GM12864 (cell line): Measurements from ENCODE around the gene ATP5ME.

Experiments
- DNase-seq: peaks from one replicate; pipeline ENCODE4 v3.0.0-alpha.2; 2011; ENCODE audit warnings: low read depth
- H3K4me3 ChIP-seq: 2 replicates; pipeline ENCODE4 v1.5.1; 2011; ENCODE audit warnings: mild to moderate bottlenecking, low read depth, low read length, control low read depth
- TF ChIP-seq, protein P1 (sequence below): IDR thresholded peaks from 2 replicates; pipeline ENCODE4 v1.5.1; 2011; ENCODE audit warnings: low read depth, mild to moderate bottlenecking, moderate library complexity, low read length, control low read depth, inconsistent platforms; ENCODE audit errors: missing control alignments

Gene ATP5ME

DNA sequence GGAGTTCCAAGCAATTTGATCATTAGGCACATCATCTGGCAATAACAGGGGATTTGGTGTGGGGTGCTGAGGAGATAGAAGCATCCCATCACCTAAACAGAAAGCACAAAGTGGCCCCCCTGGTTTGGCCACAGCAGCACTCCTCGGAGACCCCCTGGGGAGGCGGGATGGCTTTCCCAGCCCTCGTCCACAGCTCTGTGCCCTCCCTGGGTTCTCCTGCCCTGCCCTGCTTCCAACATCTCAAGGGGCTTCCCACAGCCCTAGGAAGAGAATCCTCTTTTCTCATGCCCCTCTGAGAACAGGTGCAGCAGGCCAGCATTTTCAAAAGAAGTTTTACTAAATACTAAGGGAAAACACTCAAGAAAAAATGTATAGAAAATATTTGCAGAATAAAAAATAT lies 12.8 kb downstream of the ATP5ME start:
- TF ChIP-seq, protein P1, sequence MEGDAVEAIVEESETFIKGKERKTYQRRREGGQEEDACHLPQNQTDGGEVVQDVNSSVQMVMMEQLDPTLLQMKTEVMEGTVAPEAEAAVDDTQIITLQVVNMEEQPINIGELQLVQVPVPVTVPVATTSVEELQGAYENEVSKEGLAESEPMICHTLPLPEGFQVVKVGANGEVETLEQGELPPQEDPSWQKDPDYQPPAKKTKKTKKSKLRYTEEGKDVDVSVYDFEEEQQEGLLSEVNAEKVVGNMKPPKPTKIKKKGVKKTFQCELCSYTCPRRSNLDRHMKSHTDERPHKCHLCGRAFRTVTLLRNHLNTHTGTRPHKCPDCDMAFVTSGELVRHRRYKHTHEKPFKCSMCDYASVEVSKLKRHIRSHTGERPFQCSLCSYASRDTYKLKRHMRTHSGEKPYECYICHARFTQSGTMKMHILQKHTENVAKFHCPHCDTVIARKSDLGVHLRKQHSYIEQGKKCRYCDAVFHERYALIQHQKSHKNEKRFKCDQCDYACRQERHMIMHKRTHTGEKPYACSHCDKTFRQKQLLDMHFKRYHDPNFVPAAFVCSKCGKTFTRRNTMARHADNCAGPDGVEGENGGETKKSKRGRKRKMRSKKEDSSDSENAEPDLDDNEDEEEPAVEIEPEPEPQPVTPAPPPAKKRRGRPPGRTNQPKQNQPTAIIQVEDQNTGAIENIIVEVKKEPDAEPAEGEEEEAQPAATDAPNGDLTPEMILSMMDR: no peak
- no peak overlapping the region for H3K4me3 ChIP-seq
- no peak for DNase-seq

DNA sequence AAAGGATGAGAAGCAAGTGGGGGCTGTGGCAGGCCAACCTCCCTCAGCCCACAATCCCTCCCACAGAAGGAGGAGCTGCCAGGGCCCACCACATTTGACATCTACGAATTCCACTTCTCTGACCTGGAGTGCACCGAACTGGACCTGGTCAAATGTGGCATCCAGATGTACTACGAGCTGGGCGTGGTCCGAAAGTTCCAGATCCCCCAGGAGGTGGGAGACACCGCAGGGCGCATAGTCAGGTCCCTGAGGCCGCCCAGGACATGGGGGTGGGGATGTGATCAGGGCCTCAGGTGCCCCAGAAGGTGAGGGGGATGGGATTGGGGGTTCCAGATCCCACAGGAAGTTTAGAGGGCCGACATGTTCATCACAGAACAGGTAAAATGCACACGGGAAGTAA lies 13.7 kb downstream of the ATP5ME start:
- DNase-seq: no peak
- H3K4me3 ChIP-seq: no peak overlapping the region
- TF ChIP-seq, protein P1: no peak

DNA sequence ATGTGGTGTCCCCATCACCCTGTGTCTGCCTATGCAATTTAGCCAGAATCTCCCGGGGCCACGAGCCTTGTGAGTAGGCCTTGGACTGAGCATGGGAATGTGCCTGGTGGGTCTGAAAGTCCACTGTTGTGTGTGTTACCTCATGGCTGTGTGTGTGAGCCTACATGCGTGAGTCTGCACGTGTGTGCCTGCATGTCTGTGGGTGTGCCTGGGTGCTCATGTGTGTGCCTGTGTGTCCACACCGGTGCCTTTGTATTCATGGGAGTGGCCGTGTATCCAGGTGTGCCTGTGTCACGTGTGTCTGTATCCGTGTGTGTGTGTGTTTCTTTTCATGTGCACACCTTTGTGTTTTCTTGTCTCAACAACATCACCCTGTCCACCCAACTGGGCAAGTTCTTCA lies 14.2 kb downstream of the ATP5ME start:
- DNase-seq: no peak
- H3K4me3 ChIP-seq: no peak overlapping the region
- TF ChIP-seq, protein P1: no peak

DNA sequence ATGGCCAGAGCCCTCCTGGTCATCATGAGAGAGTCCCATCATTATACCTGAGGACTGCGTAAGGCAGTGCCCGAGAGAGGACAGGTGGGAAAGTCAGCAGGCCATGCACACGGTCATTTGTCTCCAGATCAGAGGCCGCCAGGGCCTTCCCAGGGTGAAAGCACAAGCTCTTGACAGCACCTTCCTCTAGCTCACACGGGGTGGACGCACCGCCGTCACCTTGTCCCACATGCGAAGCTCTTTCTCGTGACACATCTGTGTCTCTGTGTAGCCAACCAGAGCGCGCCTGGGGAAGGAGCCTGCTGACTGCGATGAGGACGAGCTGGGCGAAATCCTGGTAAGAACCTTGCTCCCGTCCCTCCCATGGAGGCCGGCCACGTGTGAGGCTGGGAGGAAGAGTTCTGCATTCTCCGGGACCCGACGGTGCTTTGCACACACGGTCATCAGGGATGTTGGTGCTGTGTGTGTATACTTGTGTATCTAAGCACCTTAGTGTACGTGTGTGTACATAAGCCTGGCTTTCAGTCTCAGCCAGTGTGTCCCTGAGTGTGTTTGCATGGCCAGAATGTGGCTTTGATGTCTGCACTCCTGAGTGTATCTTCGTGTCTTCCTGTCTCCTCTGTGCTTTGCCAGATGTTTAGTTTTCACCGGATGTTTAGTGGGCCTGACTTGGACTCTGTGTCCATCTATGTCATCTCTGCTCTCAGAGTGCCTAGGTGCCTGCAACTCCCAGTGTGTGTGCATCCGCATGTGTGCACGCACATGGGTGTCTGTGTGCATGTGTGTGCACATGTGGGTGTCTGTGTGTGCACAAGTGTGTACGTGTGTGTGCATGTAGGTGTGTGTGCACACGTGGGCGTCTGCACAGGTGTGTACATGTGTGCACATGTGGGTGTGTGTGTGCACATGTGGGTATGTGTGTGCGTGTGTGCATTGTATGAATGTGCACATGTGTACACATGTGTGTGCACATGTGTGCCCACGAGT lies 15.1 kb downstream of the ATP5ME start:
- no peak for DNase-seq
- TF ChIP-seq, protein P1: no peak
- H3K4me3 ChIP-seq: no peak overlapping the region

DNA sequence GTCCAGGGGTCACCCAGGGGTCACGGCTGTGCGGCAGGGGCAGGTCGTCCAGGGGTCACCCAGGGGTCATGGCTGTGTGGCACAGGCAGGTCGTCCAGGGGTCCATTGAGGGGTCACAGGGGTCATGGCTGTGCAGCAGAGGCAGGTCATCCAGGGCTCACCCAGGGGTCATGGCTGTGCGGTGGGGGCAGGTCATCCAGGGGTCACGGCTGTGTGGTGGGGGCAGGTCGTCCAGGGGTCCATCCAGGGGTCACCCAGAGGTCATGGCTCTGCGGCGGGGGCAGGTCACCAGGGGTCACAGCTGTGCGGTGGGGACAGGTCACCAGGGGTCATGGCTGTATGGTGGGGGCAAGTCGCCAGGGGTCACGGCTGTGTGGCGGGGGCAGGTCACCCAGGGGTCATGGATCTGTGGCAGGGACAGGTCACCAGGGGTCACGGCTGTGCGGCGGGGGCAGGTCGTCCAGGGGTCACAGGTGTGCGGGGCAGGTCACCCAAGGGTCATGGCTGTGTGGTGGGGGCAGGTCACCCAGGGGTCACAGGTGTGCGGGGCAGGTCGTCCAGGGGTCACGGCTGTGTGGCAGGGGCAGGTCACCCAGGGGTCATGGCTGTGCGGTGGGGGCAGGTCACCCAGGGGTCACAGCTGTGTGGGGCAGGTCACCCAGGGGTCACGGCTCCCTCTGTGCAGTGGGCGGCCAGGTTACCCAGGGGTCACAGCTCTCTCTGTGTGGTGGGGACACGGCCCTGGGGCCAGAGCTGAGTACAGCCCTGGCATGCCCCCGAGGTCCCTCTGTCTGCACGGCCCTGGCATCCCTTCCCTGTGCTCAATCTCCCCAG lies 16.0 kb downstream of the ATP5ME start:
- TF ChIP-seq, protein P1: no peak
- no peak overlapping the region for H3K4me3 ChIP-seq
- DNase-seq: no peak

DNA sequence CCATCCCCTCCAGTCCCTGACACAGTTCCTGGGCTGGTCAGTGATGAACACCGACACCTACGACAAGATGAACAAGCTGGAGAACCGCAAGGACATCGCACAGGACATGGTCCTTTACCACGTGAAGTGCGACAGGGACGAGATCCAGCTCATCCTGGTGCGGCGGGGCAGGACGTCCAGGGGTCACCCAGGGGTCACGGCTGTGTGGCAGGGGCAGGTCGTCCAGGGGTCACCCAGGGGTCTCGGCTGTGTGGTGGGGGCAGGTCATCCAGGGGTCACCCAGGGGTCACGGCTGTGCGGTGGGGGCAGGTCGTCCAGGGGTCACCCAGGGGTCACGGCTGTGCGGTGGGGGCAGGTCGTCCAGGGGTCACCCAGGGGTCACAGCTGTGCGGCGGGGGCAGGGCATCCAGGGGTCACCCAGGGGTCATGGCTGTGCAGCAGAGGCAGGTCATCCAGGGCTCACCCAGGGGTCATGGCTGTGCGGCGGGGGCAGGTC lies 16.7 kb downstream of the ATP5ME start:
- no peak for DNase-seq
- no peak overlapping the region for H3K4me3 ChIP-seq
- TF ChIP-seq, protein P1: no peak
